Kidney (tissue), 14 donors: ENCODE results near the gene SLC22A23. TPM values are rescaled to one million over a fixed set of nuclear protein-coding genes. Genes with fewer than 3 reads are reported as not detected.
A peak's percentile ranks its signal among the peaks of the same experiment; 100 is the strongest.

Source experiments
- DNase-seq, 5 donors: peaks; one replicate each; pipeline ENCODE4 v3.0.0-alpha.2; 2013 to 2020
- FAIRE-seq: peaks from 2 replicates; lab custom pipeline; 2012; peaks lifted over from hg19 to GRCh38; lab: Jason Lieb, UNC
- H3K27ac ChIP-seq, 2 donors: one replicate each; pipeline ENCODE4 v1.7.0; 2013; ENCODE audit warnings: low read depth in 2 of 2, low read length in 2 of 2, inconsistent platforms in 1 of 2
- H3K27me3 ChIP-seq: one replicate; pipeline ENCODE4 v1.7.1; 2013; ENCODE audit warnings: low read length, inconsistent platforms; ENCODE audit not compliant: control insufficient read depth, insufficient read depth
- H3K36me3 ChIP-seq, 3 donors: one replicate each; pipeline versions ENCODE4 v1.7.0 to v1.7.1; 2013; ENCODE audit warnings: low read length in 3 of 3, control low read depth in 1 of 3, inconsistent platforms in 1 of 3; ENCODE audit not compliant: insufficient read depth in 3 of 3, control insufficient read depth in 2 of 3
- H3K4me1 ChIP-seq, 3 donors: one replicate each; pipeline versions ENCODE4 v1.7.0 to v1.7.1; 2013; ENCODE audit warnings: low read length in 3 of 3, inconsistent platforms in 1 of 3, low read depth in 1 of 3; ENCODE audit not compliant: control insufficient read depth in 2 of 3, insufficient read depth in 2 of 3
- H3K4me3 ChIP-seq, 3 donors: one replicate each; pipeline versions ENCODE4 v1.7.0 to v1.8.1; 2013; ENCODE audit warnings: low read length in 3 of 3, control low read depth in 1 of 3, inconsistent platforms in 1 of 3
- H3K9ac ChIP-seq, 3 donors: one replicate each; pipeline versions ENCODE4 v1.7.0 to v1.7.1; 2013; ENCODE audit warnings: low read length in 3 of 3, control low read depth in 1 of 3, inconsistent platforms in 1 of 3
- H3K9me3 ChIP-seq, 3 donors: one replicate each; pipeline versions ENCODE4 v1.7.0 to v1.7.1; 2013; ENCODE audit warnings: low read length in 3 of 3, control low read depth in 1 of 3, inconsistent platforms in 1 of 3; ENCODE audit not compliant: control insufficient read depth in 2 of 3, insufficient read depth in 1 of 3
- CTCF ChIP-seq: IDR thresholded peaks from 3 replicates; pipeline ENCODE4 v1.5.1; 2012; ENCODE audit warnings: mild to moderate bottlenecking, moderate library complexity, borderline replicate concordance; ENCODE audit not compliant: insufficient read depth; ENCODE audit errors: extremely low read depth
- intact Hi-C: fragments of 100-400 bp; cut with DNase I; formaldehyde crosslinking; loops from one replicate; pipeline ENCODE4 v1.11.1; 2022
- polyA plus RNA-seq: library from polyadenylated mRNA; stranded (reverse); fragments of 350-450 nt; fragmentation: Illumina TruSeq; extraction: RNeasy Lipid Tissue Mini Kit (QIAGEN cat#74804); gene quantifications from one replicate; pipeline ENCODE4 v1.2.3, GENCODE V29; 2014; ENCODE audit warnings: low read depth, low replicate concordance; ENCODE audit not compliant: insufficient read depth
- total RNA-seq: library from RNA; stranded (reverse); fragmentation: NEBNext Ultra II Directional; extraction: Animal tissue kit (Norgen Biotek cat#: 25700); gene quantifications from one replicate; pipeline ENCODE4 v1.2.1, GENCODE V29; 2021
- donor health status: control.
- donor health status: control.
- donor health status: control.
- donor health status: control.
- donor health status: control.
- donor health status: DM: yes; HTN: yes; CAD: no.
- donor health status: Normal renal cell carcinoma (clear cell type).

Gene SLC22A23
- total and polyA plus RNA-seq, 2 donors from 2014 or later, result 5.3 to 5.7 TPM

- FAIRE-seq (no peak), DNase-seq (no peak)
- Histone ChIP-seq H3K9ac (no peak overlapping the region), H3K4me3 (peak overlapping the region in 1 of 3 donors; percentile 59), H3K36me3 (no peaks in the 10 kb centered on the region), H3K4me1 (peaks cover 0 to 25% (median 11%) of the 10 kb centered on the region in 3 donors), H3K27me3 (peaks cover 8% of the 10 kb centered on the region), H3K9me3 (no peaks in the 10 kb centered on the region), H3K27ac (no peak overlapping the region)
- intact Hi-C loops, result no loop called here
- no peak for TF ChIP-seq CTCF
Observed at GRCh38 chr6:3226042-3226441, 230.8 kb downstream of the SLC22A23 start.

GRCh38 chr6:3222506-3223038 is 234.3 kb downstream of the SLC22A23 start:
- Histone ChIP-seq H3K9ac (no peak overlapping the region), H3K9me3 (no peaks in the 10 kb centered on the region), H3K27me3 (peaks cover 3% of the 10 kb centered on the region), H3K27ac (no peak overlapping the region), H3K4me1 (peaks cover 2 to 6% (median 5%) of the 10 kb centered on the region in 3 donors), H3K4me3 (no peak overlapping the region), H3K36me3 (no peaks in the 10 kb centered on the region)
- FAIRE-seq (no peak), DNase-seq (no peak)
- no peak for TF ChIP-seq CTCF
- intact Hi-C loops, result no loop called here

GRCh38 chr6:3221578-3221977 is 235.3 kb downstream of the SLC22A23 start:
- peaks cover 0 to 2% (median 2%) of the 10 kb centered on the region in 3 donors for H3K4me1 ChIP-seq
- H3K36me3 ChIP-seq, result no peaks in the 10 kb centered on the region
- H3K27me3 ChIP-seq, result peaks cover 3% of the 10 kb centered on the region
- no peak overlapping the region for H3K4me3 ChIP-seq
- H3K9ac ChIP-seq, result no peak overlapping the region
- intact Hi-C loops, result no loop called here
- no peak for TF ChIP-seq CTCF
- DNase-seq (no peak), FAIRE-seq (no peak)
- no peaks in the 10 kb centered on the region for H3K9me3 ChIP-seq
- no peak overlapping the region for H3K27ac ChIP-seq

GRCh38 chr6:3220366-3220765 is 236.5 kb downstream of the SLC22A23 start:
- Histone ChIP-seq H3K4me1 (peaks cover 0 to 2% (median 0%) of the 10 kb centered on the region in 3 donors), H3K9ac (no peak overlapping the region), H3K27ac (no peak overlapping the region), H3K36me3 (no peaks in the 10 kb centered on the region), H3K9me3 (no peaks in the 10 kb centered on the region), H3K27me3 (no peaks in the 10 kb centered on the region), H3K4me3 (no peak overlapping the region)
- FAIRE-seq (no peak), DNase-seq (no peak)
- intact Hi-C loops, result no loop called here
- TF ChIP-seq CTCF, result no peak
